Hepatocyte (in vitro differentiated cells): ENCODE data around the gene NUSAP1. TPM values are rescaled to one million over a fixed set of nuclear protein-coding genes. Genes with fewer than 3 reads are reported as not detected.

Source experiments
- DNase-seq: peaks from one replicate; pipeline ENCODE4 v3.0.0-alpha.2; 2016; ENCODE audit warnings: low spot score
- H2AFZ ChIP-seq: fragments of 200-600 bp; sonication (generic); 2 replicates; pipeline ENCODE4 v1.6.0; 2016; ENCODE audit warnings: antibody characterized with exemption, mild to moderate bottlenecking
- H3K27ac ChIP-seq: fragments of 200-600 bp; sonication (generic); 2 replicates; pipeline ENCODE4 v1.5.1; 2016; ENCODE audit warnings: mild to moderate bottlenecking
- H3K27me3 ChIP-seq: fragments of 200-600 bp; sonication (generic); 2 replicates; pipeline ENCODE4 v1.6.1; 2016
- H3K36me3 ChIP-seq: fragments of 200-600 bp; sonication (generic); replicated peaks from 2 replicates; pipeline ENCODE4 v1.5.1; 2016; ENCODE audit warnings: low read depth; ENCODE audit not compliant: insufficient read depth
- H3K4me1 ChIP-seq: fragments of 200-600 bp; sonication (generic); 2 replicates; pipeline ENCODE4 v1.5.1; 2016; ENCODE audit warnings: mild to moderate bottlenecking, moderate library complexity; ENCODE audit not compliant: insufficient read depth
- H3K4me2 ChIP-seq: fragments of 200-600 bp; sonication (generic); 2 replicates; pipeline ENCODE4 v1.6.0; 2016
- H3K4me3 ChIP-seq: fragments of 200-600 bp; sonication (generic); 2 replicates; pipeline ENCODE4 v1.5.1; 2016; ENCODE audit warnings: mild to moderate bottlenecking
- H3K79me2 ChIP-seq: fragments of 200-600 bp; sonication (generic); 2 replicates; pipeline ENCODE4 v1.6.0; 2017; ENCODE audit warnings: mild to moderate bottlenecking
- H3K9me2 ChIP-seq: fragments of 200-600 bp; sonication (generic); replicated peaks from 2 replicates; pipeline ENCODE4 v1.6.0; 2017; ENCODE audit warnings: mild to moderate bottlenecking; ENCODE audit not compliant: insufficient read depth
- H3K9me3 ChIP-seq: fragments of 200-600 bp; sonication (generic); 2 replicates; pipeline ENCODE4 v1.5.1; 2016; ENCODE audit warnings: low read depth, mild to moderate bottlenecking
- H4K20me1 ChIP-seq: fragments of 200-600 bp; sonication (generic); 2 replicates; pipeline ENCODE4 v1.6.0; 2016; ENCODE audit warnings: mild to moderate bottlenecking; ENCODE audit not compliant: insufficient read depth, poor library complexity, severe bottlenecking
- CTCF ChIP-seq: fragments of 200-600 bp; sonication (generic); IDR thresholded peaks from 2 replicates; pipeline ENCODE4 v1.5.1; 2016; ENCODE audit warnings: antibody characterized with exemption, mild to moderate bottlenecking; ENCODE audit not compliant: poor library complexity
- EZH2 ChIP-seq: fragments of 200-600 bp; sonication (generic); IDR thresholded peaks from 2 replicates; pipeline ENCODE4 v1.6.1; 2016; ENCODE audit warnings: antibody characterized with exemption, mild to moderate bottlenecking, borderline replicate concordance
- EZH2phosphoT487 ChIP-seq: fragments of 200-600 bp; sonication (generic); IDR thresholded peaks from one replicate; pipeline ENCODE4 v1.6.1; 2018; ENCODE audit warnings: antibody characterized with exemption, mild to moderate bottlenecking, low read depth, moderate library complexity; ENCODE audit not compliant: unreplicated experiment, severe bottlenecking
- WGBS: methylation state at CpG from one replicate; pipeline ENCODE4 v1.1.6; 2016; ENCODE audit warnings: low lambda C conversion rate; ENCODE audit errors: missing lambda C conversion rate; 5-methylcytosine and 5-hydroxymethylcytosine counted together
- polyA plus RNA-seq: library from polyadenylated mRNA; unstranded; fragments of >200 nt; fragmentation: Nextera tagmentation; extraction: Ambion mirVana; gene quantifications from 2 replicates; pipeline ENCODE4 v1.2.1, GENCODE V29; 2016
- total RNA-seq: library from RNA; depleted of rRNA; stranded (reverse); fragments of >200 nt; gene quantifications from 2 replicates; pipeline ENCODE4 v1.2.3, GENCODE V29; 2014

The NUSAP1 gene
- total and polyA plus RNA-seq, 2 experiments from 2014 or later = 26.6 to 29.2 TPM

GRCh38 chr15:41387646-41388045 is 55.0 kb downstream of the NUSAP1 start:
- Histone ChIP-seq H4K20me1 (no peaks in the 10 kb centered on the region), H3K9me2 (no peaks in the 10 kb centered on the region), H3K36me3 (no peaks in the 10 kb centered on the region), H3K79me2 (no peaks in the 10 kb centered on the region), H3K4me3 (no peak overlapping the region), H3K27me3 (no peaks in the 10 kb centered on the region), H3K4me1 (no peaks in the 10 kb centered on the region), H3K27ac (no peak overlapping the region), H2AFZ (no peak overlapping the region), H3K9me3 (no peaks in the 10 kb centered on the region), H3K4me2 (no peak overlapping the region)
- no peak for TF ChIP-seq CTCF
- TF ChIP-seq EZH2phosphoT487 = no peak
- TF ChIP-seq EZH2 = no peak
- DNase-seq = no peak
- 96% methylated on average over 6 of the region's 6 CpGs for WGBS

GRCh38 chr15:41392659-41393058 is 60.0 kb downstream of the NUSAP1 start:
- DNase-seq = no peak
- Histone ChIP-seq H3K4me3 (no peak overlapping the region), H3K27me3 (no peaks in the 10 kb centered on the region), H3K79me2 (no peaks in the 10 kb centered on the region), H4K20me1 (no peaks in the 10 kb centered on the region), H3K4me1 (no peaks in the 10 kb centered on the region), H3K9me3 (no peaks in the 10 kb centered on the region), H3K27ac (no peak overlapping the region), H2AFZ (no peak overlapping the region), H3K9me2 (no peaks in the 10 kb centered on the region), H3K4me2 (no peak overlapping the region), H3K36me3 (no peaks in the 10 kb centered on the region)
- no peak for TF ChIP-seq CTCF
- TF ChIP-seq EZH2phosphoT487 = no peak
- TF ChIP-seq EZH2 = no peak
- 90% methylated on average over 2 of the region's 2 CpGs for WGBS

GRCh38 chr15:41394924-41395323 is 62.2 kb downstream of the NUSAP1 start:
- TF ChIP-seq CTCF (no peak), EZH2phosphoT487 (no peak), EZH2 (no peak)
- H3K36me3 ChIP-seq = no peaks in the 10 kb centered on the region

GRCh38 chr15:41396111-41396510 is 63.4 kb downstream of the NUSAP1 start:
- H2AFZ ChIP-seq = no peak overlapping the region
- 95% methylated on average over 3 of the region's 3 CpGs for WGBS
- H3K4me3 ChIP-seq = no peak overlapping the region
- TF ChIP-seq EZH2 (no peak), EZH2phosphoT487 (no peak), CTCF (no peak)
- H3K27ac ChIP-seq = no peak overlapping the region
- no peak for DNase-seq
- H3K4me2 ChIP-seq = no peak overlapping the region
- no peaks in the 10 kb centered on the region for H3K36me3 ChIP-seq
- no peaks in the 10 kb centered on the region for H3K9me2 ChIP-seq
- no peaks in the 10 kb centered on the region for H3K9me3 ChIP-seq
- no peaks in the 10 kb centered on the region for H3K4me1 ChIP-seq
- H3K27me3 ChIP-seq = no peaks in the 10 kb centered on the region
- H4K20me1 ChIP-seq = no peaks in the 10 kb centered on the region
- peaks cover 4% of the 10 kb centered on the region for H3K79me2 ChIP-seq

More at GRCh38 chr15:41394924-41395323, 62.2 kb downstream of the NUSAP1 start:
- Histone ChIP-seq H2AFZ (no peak overlapping the region), H3K4me2 (no peak overlapping the region), H3K79me2 (no peaks in the 10 kb centered on the region), H3K27me3 (no peaks in the 10 kb centered on the region), H3K9me3 (no peaks in the 10 kb centered on the region), H3K9me2 (no peaks in the 10 kb centered on the region), H3K4me1 (no peaks in the 10 kb centered on the region), H3K4me3 (no peak overlapping the region), H3K27ac (no peak overlapping the region), H4K20me1 (no peaks in the 10 kb centered on the region)
- WGBS = 94% methylated on average over 4 of the region's 4 CpGs
- no peak for DNase-seq
